Epithelial cell of prostate (primary cell): ENCODE measurements around the gene LOX.
"Not testable (repeated sequence)": the region's sequence is repeated elsewhere in the genome, so short reads cannot be mapped to it uniquely, and the experiment has no call there.

Source experiments
- DNase-seq: peaks from one replicate; pipeline ENCODE4 v3.0.0-alpha.2; 2011; ENCODE audit warnings: low read depth, low spot score
- H3K27ac ChIP-seq: fragments of 450-650 bp; 2 replicates; pipeline ENCODE4 v1.5.1; 2017; ENCODE audit warnings: mild to moderate bottlenecking

LOX gene

GRCh38 chr5:122099060-122099790, 21.2 kb upstream of the LOX start:
- peak overlapping the region; percentile 13 for H3K27ac ChIP-seq
- no peak for DNase-seq

GRCh38 chr5:122097391-122097790, 19.3 kb upstream of the LOX start:
- DNase-seq = no peak
- no peak overlapping the region for H3K27ac ChIP-seq

GRCh38 chr5:122095158-122095557, 17.1 kb upstream of the LOX start:
- DNase-seq = no peak
- H3K27ac ChIP-seq = no peak overlapping the region

GRCh38 chr5:122094251-122094650, 16.2 kb upstream of the LOX start:
- DNase-seq, H3K27ac ChIP-seq: not testable (repeated sequence)

GRCh38 chr5:122093415-122094180, 15.5 kb upstream of the LOX start:
- H3K27ac ChIP-seq = no peak overlapping the region
- no peak for DNase-seq

- H3K27ac ChIP-seq = no peak overlapping the region
- DNase-seq = no peak
Observed at GRCh38 chr5:122091936-122092600, 14.0 kb upstream of the LOX start.

GRCh38 chr5:122089096-122090013, 11.3 kb upstream of the LOX start:
- no peak for DNase-seq
- no peak overlapping the region for H3K27ac ChIP-seq

- no peak overlapping the region for H3K27ac ChIP-seq
Observed at GRCh38 chr5:122085041-122085440, 7.0 kb upstream of the LOX start.

GRCh38 chr5:122083535-122083934, 5.5 kb upstream of the LOX start:
- no peak for DNase-seq
- H3K27ac ChIP-seq = no peak overlapping the region

More at GRCh38 chr5:122085041-122085440, 7.0 kb upstream of the LOX start:
- no peak for DNase-seq

GRCh38 chr5:122081541-122081940, 3.5 kb upstream of the LOX start:
- no peak overlapping the region for H3K27ac ChIP-seq
- no peak for DNase-seq

GRCh38 chr5:122077366-122078115, 518 bp downstream of the LOX start:
- no peak for DNase-seq
- H3K27ac ChIP-seq = no peak overlapping the region

GRCh38 chr5:122076669-122077365, 1.2 kb downstream of the LOX start:
- peak overlapping the region; percentile 37 for H3K27ac ChIP-seq
- peak; percentile 22 for DNase-seq

GRCh38 chr5:122076050-122076461, 2.0 kb downstream of the LOX start:
- H3K27ac ChIP-seq = peak overlapping the region; percentile 37

GRCh38 chr5:122073864-122074263, 4.2 kb downstream of the LOX start:
- DNase-seq = no peak
- no peak overlapping the region for H3K27ac ChIP-seq

More at GRCh38 chr5:122076050-122076461, 2.0 kb downstream of the LOX start:
- no peak for DNase-seq

- no peak for DNase-seq
- H3K27ac ChIP-seq = no peak overlapping the region
Observed at GRCh38 chr5:122073018-122073417, 5.0 kb downstream of the LOX start.

- no peak for DNase-seq
- no peak overlapping the region for H3K27ac ChIP-seq
Observed at GRCh38 chr5:122067390-122067789, 10.7 kb downstream of the LOX start.

GRCh38 chr5:122064992-122065391, 13.1 kb downstream of the LOX start:
- H3K27ac ChIP-seq = no peak overlapping the region
- no peak for DNase-seq

- H3K27ac ChIP-seq = no peak overlapping the region
- no peak for DNase-seq
Observed at GRCh38 chr5:122063836-122064235, 14.2 kb downstream of the LOX start.

GRCh38 chr5:122062205-122062604, 15.9 kb downstream of the LOX start:
- H3K27ac ChIP-seq = no peak overlapping the region
- no peak for DNase-seq
